ENCODE results near the gene AGAP5. TPM values are rescaled to one million over a fixed set of nuclear protein-coding genes. Genes with fewer than 3 reads are reported as not detected.
"Not testable (repeated sequence)": the region's sequence is repeated elsewhere in the genome, so short reads cannot be mapped to it uniquely, and the experiment has no call there.

AGAP5 gene
- total and polyA plus RNA-seq, 9 donors = 4.4 to 16.7 (median 6.3) TPM

- Histone ChIP-seq H3K4me3 (ENCODE audit: low read length) (no peak overlapping the region), H3K27me3 (ENCODE audit: control insufficient read depth, insufficient read depth, low read length) (no peaks in the 10 kb centered on the region), H3K27ac (ENCODE audit: low read length) (no peak overlapping the region), H3K9me3 (replicated peaks; ENCODE audit: control insufficient read depth, low read depth, low read length) (no peaks in the 10 kb centered on the region), H3K4me1 (ENCODE audit: control insufficient read depth, insufficient read depth, low read length) (peaks cover 10% of the 10 kb centered on the region), H3K36me3 (ENCODE audit: control insufficient read depth, insufficient read depth, low read length) (peaks cover 28% of the 10 kb centered on the region)
- no peak for DNase-seq
- WGBS (ENCODE audit: insufficient coverage) = 57% methylated on average over 74 of the region's 84 CpGs
Measured at GRCh38 chr10:73732931-73733623, 35.2 kb upstream of the AGAP5 start.

GRCh38 chr10:73732426-73732825 lies 34.5 kb upstream of the AGAP5 start:
- Histone ChIP-seq H3K27ac (ENCODE audit: low read length) (no peak overlapping the region), H3K4me3 (ENCODE audit: low read length) (no peak overlapping the region), H3K9me3 (replicated peaks; ENCODE audit: control insufficient read depth, low read depth, low read length) (no peaks in the 10 kb centered on the region), H3K4me1 (ENCODE audit: control insufficient read depth, insufficient read depth, low read length) (peaks cover 10% of the 10 kb centered on the region), H3K27me3 (ENCODE audit: control insufficient read depth, insufficient read depth, low read length) (no peaks in the 10 kb centered on the region), H3K36me3 (ENCODE audit: control insufficient read depth, insufficient read depth, low read length) (peaks cover 28% of the 10 kb centered on the region)
- no peak for DNase-seq
- 91% methylated on average over 19 of the region's 20 CpGs for WGBS (ENCODE audit: insufficient coverage)

- H3K4me3 ChIP-seq (ENCODE audit: low read length) = no peak overlapping the region
Measured at GRCh38 chr10:73731588-73732375, 33.9 kb upstream of the AGAP5 start.

GRCh38 chr10:73730153-73730906 lies 32.4 kb upstream of the AGAP5 start:
- H3K27me3 ChIP-seq (ENCODE audit: control insufficient read depth, insufficient read depth, low read length) = no peaks in the 10 kb centered on the region
- peaks cover 41% of the 10 kb centered on the region for H3K36me3 ChIP-seq (ENCODE audit: control insufficient read depth, insufficient read depth, low read length)
- H3K4me3 ChIP-seq (ENCODE audit: low read length) = peak overlapping the region; percentile 84
- peaks cover 10% of the 10 kb centered on the region for H3K4me1 ChIP-seq (ENCODE audit: control insufficient read depth, insufficient read depth, low read length)
- peak overlapping the region; percentile 97 for H3K27ac ChIP-seq (ENCODE audit: low read length)
- DNase-seq = peak; percentile 97
- under 1% methylated on average over 36 of the region's 58 CpGs for WGBS (ENCODE audit: insufficient coverage)
- H3K9me3 ChIP-seq (replicated peaks; ENCODE audit: control insufficient read depth, low read depth, low read length) = no peaks in the 10 kb centered on the region

More at GRCh38 chr10:73731588-73732375, 33.9 kb upstream of the AGAP5 start:
- no peak for DNase-seq
- Histone ChIP-seq H3K4me1 (ENCODE audit: control insufficient read depth, insufficient read depth, low read length) (peaks cover 10% of the 10 kb centered on the region), H3K36me3 (ENCODE audit: control insufficient read depth, insufficient read depth, low read length) (peaks cover 34% of the 10 kb centered on the region), H3K27me3 (ENCODE audit: control insufficient read depth, insufficient read depth, low read length) (no peaks in the 10 kb centered on the region), H3K9me3 (replicated peaks; ENCODE audit: control insufficient read depth, low read depth, low read length) (no peaks in the 10 kb centered on the region), H3K27ac (ENCODE audit: low read length) (no peak overlapping the region)
- 89% methylated on average over 35 of the region's 42 CpGs for WGBS (ENCODE audit: insufficient coverage)

- peak overlapping the region; percentile 97 for H3K27ac ChIP-seq (ENCODE audit: low read length)
- not testable (repeated sequence) for H3K27me3 ChIP-seq (ENCODE audit: control insufficient read depth, insufficient read depth, low read length); H3K9me3 ChIP-seq (replicated peaks; ENCODE audit: control insufficient read depth, low read depth, low read length); DNase-seq
- H3K36me3 ChIP-seq (ENCODE audit: control insufficient read depth, insufficient read depth, low read length) = peaks cover 41% of the 10 kb centered on the region
- H3K4me3 ChIP-seq (ENCODE audit: low read length) = peak overlapping the region; percentile 84
- 0% methylated on average over 3 of the region's 9 CpGs for whole genome bisulfite sequencing (ENCODE audit: insufficient coverage)
- H3K4me1 ChIP-seq (ENCODE audit: control insufficient read depth, insufficient read depth, low read length) = peaks cover 10% of the 10 kb centered on the region
Measured at GRCh38 chr10:73729781-73730152, 31.9 kb upstream of the AGAP5 start.

GRCh38 chr10:73723516-73723915 lies 25.6 kb upstream of the AGAP5 start:
- Histone ChIP-seq H3K36me3 (ENCODE audit: control insufficient read depth, insufficient read depth, low read length) (peaks cover 52% of the 10 kb centered on the region), H3K27ac (ENCODE audit: low read length) (no peak overlapping the region), H3K9me3 (replicated peaks; ENCODE audit: control insufficient read depth, low read depth, low read length) (no peaks in the 10 kb centered on the region), H3K4me3 (ENCODE audit: low read length) (no peak overlapping the region), H3K4me1 (ENCODE audit: control insufficient read depth, insufficient read depth, low read length) (no peaks in the 10 kb centered on the region), H3K27me3 (ENCODE audit: control insufficient read depth, insufficient read depth, low read length) (no peaks in the 10 kb centered on the region)
- DNase-seq = no peak
- no CpG with 5 or more reads among the region's 4 CpGs for WGBS (ENCODE audit: insufficient coverage)

- 83% methylated on average over 1 of the region's 4 CpGs for WGBS (ENCODE audit: insufficient coverage)
- Histone ChIP-seq H3K27ac (ENCODE audit: low read length) (peak overlapping the region; percentile 15), H3K36me3 (ENCODE audit: control insufficient read depth, insufficient read depth, low read length) (peaks cover 50% of the 10 kb centered on the region)
- H3K4me1 ChIP-seq (ENCODE audit: control insufficient read depth, insufficient read depth, low read length); H3K9me3 ChIP-seq (replicated peaks; ENCODE audit: control insufficient read depth, low read depth, low read length); H3K4me3 ChIP-seq (ENCODE audit: low read length); H3K27me3 ChIP-seq (ENCODE audit: control insufficient read depth, insufficient read depth, low read length): not testable (repeated sequence)
- peak; percentile 54 for DNase-seq
Measured at GRCh38 chr10:73720561-73720960, 22.7 kb upstream of the AGAP5 start.

GRCh38 chr10:73717556-73717955 lies 19.6 kb upstream of the AGAP5 start:
- Histone ChIP-seq H3K4me1 (ENCODE audit: control insufficient read depth, insufficient read depth, low read length) (no peaks in the 10 kb centered on the region), H3K4me3 (ENCODE audit: low read length) (no peak overlapping the region), H3K9me3 (replicated peaks; ENCODE audit: control insufficient read depth, low read depth, low read length) (no peaks in the 10 kb centered on the region), H3K27ac (ENCODE audit: low read length) (no peak overlapping the region), H3K27me3 (ENCODE audit: control insufficient read depth, insufficient read depth, low read length) (no peaks in the 10 kb centered on the region), H3K36me3 (ENCODE audit: control insufficient read depth, insufficient read depth, low read length) (peaks cover 41% of the 10 kb centered on the region)
- DNase-seq = peak; percentile 69
- WGBS (ENCODE audit: insufficient coverage) = 79% methylated on average over 2 of the region's 5 CpGs

GRCh38 chr10:73716251-73716650 lies 18.3 kb upstream of the AGAP5 start:
- no peaks in the 10 kb centered on the region for H3K27me3 ChIP-seq (ENCODE audit: control insufficient read depth, insufficient read depth, low read length)
- WGBS (ENCODE audit: insufficient coverage) = no CpG with 5 or more reads among the region's 1 CpG
- H3K4me1 ChIP-seq (ENCODE audit: control insufficient read depth, insufficient read depth, low read length) = no peaks in the 10 kb centered on the region
- H3K9me3 ChIP-seq (replicated peaks; ENCODE audit: control insufficient read depth, low read depth, low read length) = no peaks in the 10 kb centered on the region
- peaks cover 30% of the 10 kb centered on the region for H3K36me3 ChIP-seq (ENCODE audit: control insufficient read depth, insufficient read depth, low read length)
- no peak overlapping the region for H3K27ac ChIP-seq (ENCODE audit: low read length)
- H3K4me3 ChIP-seq (ENCODE audit: low read length) = no peak overlapping the region
- no peak for DNase-seq
